ENCODE results near the gene TOR2A.
"Not testable (repeated sequence)": the region's sequence is repeated elsewhere in the genome, so short reads cannot be mapped to it uniquely, and the experiment has no call there.

Gene TOR2A

GRCh38 chr9:127768698-127769097, 33.6 kb upstream of the TOR2A start:
- no peak for DNase-seq (ENCODE audit: low spot score)

GRCh38 chr9:127767909-127768331, 32.8 kb upstream of the TOR2A start:
- DNase-seq (ENCODE audit: low spot score), result no peak

- DNase-seq (ENCODE audit: low spot score), result no peak
Measured at GRCh38 chr9:127767410-127767809, 32.3 kb upstream of the TOR2A start.

- DNase-seq (ENCODE audit: low spot score), result no peak
Measured at GRCh38 chr9:127765418-127765817, 30.3 kb upstream of the TOR2A start.

- no peak for DNase-seq (ENCODE audit: low spot score)
Measured at GRCh38 chr9:127763918-127764384, 28.9 kb upstream of the TOR2A start.

GRCh38 chr9:127762111-127762676, 27.1 kb upstream of the TOR2A start:
- no peak for DNase-seq (ENCODE audit: low spot score)

- DNase-seq (ENCODE audit: low spot score), result no peak
Measured at GRCh38 chr9:127761491-127761956, 26.4 kb upstream of the TOR2A start.

GRCh38 chr9:127761061-127761460, 26.0 kb upstream of the TOR2A start:
- DNase-seq (ENCODE audit: low spot score), result no peak

- DNase-seq (ENCODE audit: low spot score), result no peak
Measured at GRCh38 chr9:127758843-127759242, 23.7 kb upstream of the TOR2A start.

- not testable (repeated sequence) for DNase-seq (ENCODE audit: low spot score)
Measured at GRCh38 chr9:127756776-127757175, 21.7 kb upstream of the TOR2A start.

GRCh38 chr9:127756233-127756632, 21.1 kb upstream of the TOR2A start:
- DNase-seq (ENCODE audit: low spot score), result no peak

- DNase-seq (ENCODE audit: low spot score), result no peak
Measured at GRCh38 chr9:127755061-127756060, 20.3 kb upstream of the TOR2A start.

- no peak for DNase-seq (ENCODE audit: low spot score)
Measured at GRCh38 chr9:127754099-127755060, 19.3 kb upstream of the TOR2A start.

GRCh38 chr9:127753622-127754021, 18.5 kb upstream of the TOR2A start:
- DNase-seq (ENCODE audit: low spot score), result no peak

- DNase-seq (ENCODE audit: low spot score), result no peak
Measured at GRCh38 chr9:127753148-127753547, 18.1 kb upstream of the TOR2A start.

GRCh38 chr9:127751269-127752054, 16.4 kb upstream of the TOR2A start:
- DNase-seq (ENCODE audit: low spot score), result no peak

- no peak for DNase-seq (ENCODE audit: low spot score)
Measured at GRCh38 chr9:127749090-127749787, 14.1 kb upstream of the TOR2A start.

- DNase-seq (ENCODE audit: low spot score), result peak; percentile 45
Measured at GRCh38 chr9:127746959-127747569, 12.0 kb upstream of the TOR2A start.

- no peak for DNase-seq (ENCODE audit: low spot score)
Measured at GRCh38 chr9:127744398-127745110, 9.5 kb upstream of the TOR2A start.

Data from SW480 (cell line).